Measurements from ENCODE around the gene CFL1.

DNA sequence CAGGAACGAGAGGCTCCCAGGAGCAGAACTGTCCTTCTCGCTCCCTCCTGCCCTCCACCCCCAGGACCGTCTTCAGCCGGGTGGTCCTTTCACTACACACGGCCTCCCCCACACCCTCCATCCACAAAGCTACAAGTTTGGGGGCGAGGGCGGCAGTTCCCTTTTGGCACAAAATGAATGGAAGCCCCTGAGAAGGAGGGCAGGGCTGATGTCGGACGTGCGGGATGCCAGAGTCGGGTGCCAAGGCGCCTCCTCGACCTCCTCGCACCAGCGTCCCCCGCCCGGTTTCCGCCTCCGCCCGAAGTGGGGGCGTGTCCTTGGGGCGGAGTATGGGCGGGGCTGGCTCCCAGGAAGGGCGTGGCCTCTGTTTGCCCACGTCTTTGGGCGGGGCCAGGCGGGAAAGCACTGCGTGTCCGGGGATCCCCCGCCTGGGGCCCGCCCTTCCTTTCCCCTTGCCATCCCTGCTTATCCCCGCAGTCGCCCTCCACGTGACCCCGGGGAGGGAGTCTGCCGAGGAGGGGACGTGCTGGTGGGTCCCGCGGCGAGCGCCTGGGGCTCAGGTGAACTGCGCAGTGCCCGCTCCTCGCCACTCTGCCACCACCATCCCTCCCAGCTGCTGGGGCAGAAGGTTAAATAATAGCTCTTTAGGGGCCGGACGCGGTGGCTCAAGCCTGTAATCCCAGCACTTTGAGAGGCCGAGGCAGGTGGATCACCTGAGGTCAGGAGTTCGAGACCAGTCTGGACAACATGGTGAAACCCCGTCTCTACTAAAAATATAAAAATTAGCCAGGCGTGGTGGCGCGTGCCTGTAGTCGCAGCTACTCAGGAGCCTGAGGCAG lies 15.6 kb upstream of the CFL1 start:
- TF ChIP-seq CEBPB (IDR thresholded peaks at IDR 0.05; ENCODE audit: low read depth, low read length) = no peak
- TF ChIP-seq YY1 (IDR thresholded peaks at IDR 0.05; ENCODE audit: low read depth, low read length) = no peak
- TF ChIP-seq CTCF (IDR thresholded peaks at IDR 0.05; ENCODE audit: control extremely low read depth in 1 of 3, insufficient read depth in 1 of 3, low read depth in 1 of 3, low read length in 3 of 3) = no peak
- no peak for TF ChIP-seq NRF1 (IDR thresholded peaks at IDR 0.05; ENCODE audit: low read depth, low read length)
- 0 out of 2 replicates have a peak, but pooled peaks have one; percentile 64 for TF ChIP-seq RXRA (IDR thresholded peaks at IDR 0.05; ENCODE audit: insufficient read depth, low read depth, low read length)
- peak; percentile 64 for TF ChIP-seq CREB1 (IDR thresholded peaks at IDR 0.05)
- TF ChIP-seq POLR2A (IDR thresholded peaks at IDR 0.05; ENCODE audit: control extremely low read depth in 1 of 2, low read depth in 2 of 2, low read length in 2 of 2) = peak in 1 of 2 experiments; percentile 30; a peak in 1 of 3 replicates
- TF ChIP-seq RAD21 (IDR thresholded peaks at IDR 0.05 in 1 of 2, conservative IDR thresholded peaks at IDR 0.05 in 1 of 2; ENCODE audit: low read depth in 2 of 2, low read length in 2 of 2) = no peak
- TF ChIP-seq SIX5 (IDR thresholded peaks at IDR 0.05; ENCODE audit: low read depth, low read length) = no peak
- TF ChIP-seq POLR2AphosphoS5 (IDR thresholded peaks at IDR 0.05; ENCODE audit: low read depth, low read length) = 0 out of 2 replicates have a peak, but pooled peaks have one; percentile 22
- no peak for TF ChIP-seq MAFK (IDR thresholded peaks at IDR 0.05; ENCODE audit: low read depth, low read length)
- TF ChIP-seq EP300 (IDR thresholded peaks at IDR 0.05; ENCODE audit: borderline replicate concordance in 1 of 2, low read depth in 2 of 2, low read length in 2 of 2) = no peak
- TF ChIP-seq CBX8 (IDR thresholded peaks at IDR 0.05; ENCODE audit: borderline replicate concordance, low read depth, low read length) = no peak

All from H1 (cell line).